ENCODE results near the gene INO80B.

DNA sequence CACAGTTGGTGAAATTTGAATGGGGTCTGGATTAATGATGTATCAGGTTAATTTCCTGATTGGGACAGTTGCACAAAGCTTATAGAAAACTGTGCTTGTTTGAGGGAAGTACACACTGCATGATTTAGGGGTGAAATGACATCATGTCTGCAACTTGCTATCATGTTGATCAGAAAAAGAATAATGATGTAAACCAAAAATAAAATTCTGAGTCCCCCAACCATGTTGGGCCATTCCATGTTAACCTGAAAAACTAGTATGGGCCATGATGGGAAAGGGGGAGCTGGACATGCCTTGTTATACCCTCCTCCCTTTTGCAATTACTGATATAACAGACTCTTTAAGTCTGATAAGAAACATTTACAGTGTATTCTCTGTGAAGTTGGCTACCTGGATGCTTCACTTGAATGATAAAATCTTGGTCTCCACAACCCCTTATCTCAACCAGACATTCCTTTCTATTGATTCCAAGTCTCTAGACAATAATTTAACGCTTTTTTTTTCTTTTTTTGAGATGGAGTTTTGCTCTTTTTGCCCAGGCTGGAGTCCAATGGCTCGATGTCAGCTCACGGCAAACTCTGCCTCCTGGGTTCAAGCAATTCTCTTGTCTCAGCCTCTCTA, 4.2 kb upstream of the INO80B start:
- TF ChIP-seq, protein P1, sequence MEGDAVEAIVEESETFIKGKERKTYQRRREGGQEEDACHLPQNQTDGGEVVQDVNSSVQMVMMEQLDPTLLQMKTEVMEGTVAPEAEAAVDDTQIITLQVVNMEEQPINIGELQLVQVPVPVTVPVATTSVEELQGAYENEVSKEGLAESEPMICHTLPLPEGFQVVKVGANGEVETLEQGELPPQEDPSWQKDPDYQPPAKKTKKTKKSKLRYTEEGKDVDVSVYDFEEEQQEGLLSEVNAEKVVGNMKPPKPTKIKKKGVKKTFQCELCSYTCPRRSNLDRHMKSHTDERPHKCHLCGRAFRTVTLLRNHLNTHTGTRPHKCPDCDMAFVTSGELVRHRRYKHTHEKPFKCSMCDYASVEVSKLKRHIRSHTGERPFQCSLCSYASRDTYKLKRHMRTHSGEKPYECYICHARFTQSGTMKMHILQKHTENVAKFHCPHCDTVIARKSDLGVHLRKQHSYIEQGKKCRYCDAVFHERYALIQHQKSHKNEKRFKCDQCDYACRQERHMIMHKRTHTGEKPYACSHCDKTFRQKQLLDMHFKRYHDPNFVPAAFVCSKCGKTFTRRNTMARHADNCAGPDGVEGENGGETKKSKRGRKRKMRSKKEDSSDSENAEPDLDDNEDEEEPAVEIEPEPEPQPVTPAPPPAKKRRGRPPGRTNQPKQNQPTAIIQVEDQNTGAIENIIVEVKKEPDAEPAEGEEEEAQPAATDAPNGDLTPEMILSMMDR (IDR thresholded peaks at IDR 0.05; ENCODE audit: borderline replicate concordance, extremely low read depth, low read length, poor library complexity, severe bottlenecking): no peak
- TF ChIP-seq EZH2 (IDR thresholded peaks at IDR 0.05; ENCODE audit: borderline replicate concordance, low read depth, low read length, severe bottlenecking): no peak

Data from DND-41 (cell line).